Measurements from ENCODE around the gene SLC35F3.

The SLC35F3 gene

DNA sequence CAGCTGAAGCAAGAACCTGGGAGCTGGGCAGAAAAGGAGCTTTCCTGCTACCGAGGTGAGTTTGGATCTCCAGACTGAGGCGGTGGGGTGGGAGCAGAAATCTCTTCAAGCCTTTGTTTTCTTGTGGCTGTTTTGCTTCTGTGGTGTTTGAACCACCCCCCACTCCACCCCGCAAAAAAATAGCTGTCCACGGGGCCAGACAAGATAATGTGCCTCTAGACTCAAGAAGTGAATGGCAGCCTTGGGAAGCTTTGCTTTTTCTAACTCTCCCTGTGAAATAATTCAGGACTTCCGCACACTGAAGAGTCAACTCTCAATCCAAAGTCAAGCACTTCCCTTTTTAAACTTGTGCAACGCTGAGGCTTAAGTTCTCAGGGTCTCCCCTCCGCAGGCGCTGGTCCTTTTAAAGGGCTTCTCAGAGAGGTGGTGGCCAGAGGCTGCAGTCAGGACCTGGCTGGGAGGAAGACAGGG is 309.2 kb downstream of the SLC35F3 start:
- TF ChIP-seq, protein P1, sequence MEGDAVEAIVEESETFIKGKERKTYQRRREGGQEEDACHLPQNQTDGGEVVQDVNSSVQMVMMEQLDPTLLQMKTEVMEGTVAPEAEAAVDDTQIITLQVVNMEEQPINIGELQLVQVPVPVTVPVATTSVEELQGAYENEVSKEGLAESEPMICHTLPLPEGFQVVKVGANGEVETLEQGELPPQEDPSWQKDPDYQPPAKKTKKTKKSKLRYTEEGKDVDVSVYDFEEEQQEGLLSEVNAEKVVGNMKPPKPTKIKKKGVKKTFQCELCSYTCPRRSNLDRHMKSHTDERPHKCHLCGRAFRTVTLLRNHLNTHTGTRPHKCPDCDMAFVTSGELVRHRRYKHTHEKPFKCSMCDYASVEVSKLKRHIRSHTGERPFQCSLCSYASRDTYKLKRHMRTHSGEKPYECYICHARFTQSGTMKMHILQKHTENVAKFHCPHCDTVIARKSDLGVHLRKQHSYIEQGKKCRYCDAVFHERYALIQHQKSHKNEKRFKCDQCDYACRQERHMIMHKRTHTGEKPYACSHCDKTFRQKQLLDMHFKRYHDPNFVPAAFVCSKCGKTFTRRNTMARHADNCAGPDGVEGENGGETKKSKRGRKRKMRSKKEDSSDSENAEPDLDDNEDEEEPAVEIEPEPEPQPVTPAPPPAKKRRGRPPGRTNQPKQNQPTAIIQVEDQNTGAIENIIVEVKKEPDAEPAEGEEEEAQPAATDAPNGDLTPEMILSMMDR (IDR thresholded peaks at IDR 0.05; ENCODE audit: low read depth, low read length) = no peak
- no peak for DNase-seq (ENCODE audit: extremely low read depth, low read depth)

DNA sequence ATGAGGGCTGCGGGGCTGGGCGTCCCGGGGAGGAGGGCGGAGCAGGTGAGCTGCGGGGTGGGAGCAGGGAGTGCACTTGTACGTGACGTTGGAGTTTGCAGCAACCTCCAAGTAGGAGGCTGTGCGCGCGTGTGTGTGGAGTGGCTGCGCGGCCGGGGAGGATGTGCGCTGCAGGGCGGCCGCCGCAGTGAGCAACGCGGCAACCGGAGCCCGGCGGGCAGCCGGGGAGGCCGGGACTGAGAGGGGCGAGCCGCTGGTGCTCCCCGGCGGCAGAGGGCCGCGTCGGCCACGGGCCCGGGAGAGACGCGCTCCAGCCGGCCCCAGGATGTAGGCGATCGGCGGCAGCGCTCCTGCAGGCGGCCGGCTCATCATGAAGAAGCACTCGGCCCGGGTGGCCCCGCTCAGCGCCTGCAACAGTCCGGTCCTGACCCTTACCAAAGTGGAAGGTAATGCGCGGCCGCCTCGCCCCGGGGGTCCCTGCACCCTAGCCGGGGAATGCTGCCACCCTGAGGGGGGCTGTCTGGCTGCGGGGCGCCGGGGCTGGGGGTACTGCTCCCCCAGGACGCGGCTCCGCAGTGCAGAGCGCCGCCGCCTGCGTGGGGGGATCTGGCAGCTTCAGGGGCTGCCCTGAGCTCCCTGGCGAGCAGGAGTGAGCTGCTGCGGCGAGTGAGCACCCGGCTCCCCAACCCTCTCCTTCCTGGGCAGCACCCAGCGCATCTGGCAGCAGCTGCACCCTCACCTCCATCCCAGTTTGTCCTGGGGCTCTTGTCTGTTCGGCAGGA is 309.8 kb downstream of the SLC35F3 start:
- TF ChIP-seq, protein P1 (IDR thresholded peaks at IDR 0.05; ENCODE audit: low read depth, low read length) = no peak
- no peak for DNase-seq (ENCODE audit: extremely low read depth, low read depth)

DNA sequence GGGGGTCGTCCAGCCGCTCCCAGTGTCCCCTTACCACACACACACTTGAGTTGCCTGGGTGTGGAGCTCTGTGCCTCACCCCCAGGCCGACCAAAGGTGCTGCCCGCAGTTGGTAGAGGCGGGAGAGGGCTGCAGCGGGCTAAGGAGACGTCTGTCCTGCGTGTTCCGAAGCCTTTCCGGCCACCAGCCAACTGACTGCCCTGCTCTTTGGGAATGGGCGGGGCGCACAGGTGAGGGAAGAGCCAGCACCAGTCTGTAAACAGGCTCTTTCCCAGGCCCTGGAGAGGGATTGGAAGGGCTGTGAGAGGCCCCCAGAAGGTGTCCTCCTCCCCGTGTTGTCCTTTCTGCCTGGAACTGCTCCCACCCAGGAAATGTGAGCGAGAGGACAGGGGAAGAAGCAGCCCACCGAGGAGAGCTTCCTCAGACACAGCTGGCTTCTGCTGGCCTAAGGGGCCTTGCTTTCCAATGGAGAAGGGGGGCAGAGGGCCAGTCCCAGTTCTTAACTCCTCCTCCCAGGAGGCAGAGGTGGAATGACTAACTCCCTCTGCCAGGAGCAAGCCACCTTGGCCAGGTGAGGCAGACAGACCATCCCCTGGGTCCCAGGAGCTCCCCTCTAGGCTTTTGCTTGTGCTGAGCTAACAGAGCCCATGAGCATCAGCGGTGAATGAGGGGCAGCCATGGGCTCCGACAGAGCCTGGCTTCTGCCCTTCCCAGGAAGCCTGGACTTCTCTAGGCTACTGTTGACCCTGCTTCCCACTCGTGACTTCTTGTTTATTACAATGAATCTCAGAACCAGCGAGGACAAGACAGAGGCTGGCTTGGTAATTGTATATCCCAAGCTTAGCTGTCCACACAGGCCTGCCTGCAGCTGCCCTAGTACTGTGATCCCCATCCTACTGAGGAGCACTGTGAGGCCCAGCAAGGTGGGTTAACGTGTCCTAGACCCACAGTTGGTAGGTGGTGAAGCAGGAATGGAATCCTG is 310.7 kb downstream of the SLC35F3 start:
- TF ChIP-seq, protein P1 (IDR thresholded peaks at IDR 0.05; ENCODE audit: low read depth, low read length) = no peak
- no peak for DNase-seq (ENCODE audit: extremely low read depth, low read depth)

DNA sequence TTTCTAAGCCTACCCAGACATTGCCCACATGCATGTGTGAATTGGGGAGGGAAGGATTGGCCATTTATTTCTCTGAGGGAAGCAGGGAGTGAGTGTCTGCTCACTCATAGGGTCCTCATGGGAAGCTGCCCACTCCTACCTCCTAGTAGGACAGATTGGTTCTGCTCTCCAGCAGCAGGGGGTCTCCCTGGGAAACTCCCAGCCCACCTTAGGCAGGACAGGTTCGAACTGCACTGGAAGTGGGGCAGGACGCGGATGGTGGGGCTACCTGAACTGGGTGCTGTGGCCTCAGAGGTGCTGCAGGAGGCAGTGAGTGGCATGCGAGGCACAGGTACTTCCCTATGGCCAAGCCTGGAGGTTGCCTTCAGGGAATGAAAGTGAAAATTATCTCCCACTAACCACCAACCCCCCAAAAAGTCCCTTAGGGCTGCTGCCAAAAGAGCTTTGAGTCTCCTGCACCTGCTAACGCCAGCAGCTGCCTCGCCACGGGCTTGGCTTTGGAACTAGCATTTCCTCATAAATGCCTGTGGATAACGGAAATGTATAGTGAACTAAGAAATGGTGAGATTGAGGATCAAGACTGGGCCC is 311.7 kb downstream of the SLC35F3 start:
- no peak for DNase-seq (ENCODE audit: extremely low read depth, low read depth)
- TF ChIP-seq, protein P1 (IDR thresholded peaks at IDR 0.05; ENCODE audit: low read depth, low read length) = no peak

DNA sequence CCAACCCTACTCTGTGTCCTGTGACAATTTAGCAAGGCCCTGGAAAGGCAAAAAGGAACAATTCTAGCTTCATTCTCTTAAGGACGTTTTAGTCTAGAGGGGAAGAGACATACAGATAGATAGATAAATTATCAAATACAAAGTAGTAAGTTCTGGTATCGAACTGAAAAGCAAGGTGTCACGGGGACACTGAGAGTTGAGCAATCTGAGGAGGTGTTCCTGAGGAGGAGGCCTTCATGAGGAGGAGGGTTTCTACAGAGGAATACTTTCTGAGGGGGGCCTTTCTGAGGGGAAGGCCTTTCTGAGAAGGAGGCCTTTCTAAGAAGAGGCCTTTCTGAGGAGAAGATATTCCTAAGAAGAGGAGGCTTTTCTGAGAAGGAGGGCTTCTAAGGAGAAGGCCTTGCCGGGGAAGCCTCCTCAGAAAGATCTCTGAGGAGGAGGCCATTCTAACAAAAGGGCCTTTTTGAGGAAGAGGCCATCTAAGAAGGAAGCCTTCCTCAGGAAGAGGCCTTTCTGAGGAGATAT is 312.9 kb downstream of the SLC35F3 start:
- no peak for DNase-seq (ENCODE audit: extremely low read depth, low read depth)
- TF ChIP-seq, protein P1 (IDR thresholded peaks at IDR 0.05; ENCODE audit: low read depth, low read length) = no peak

DNA sequence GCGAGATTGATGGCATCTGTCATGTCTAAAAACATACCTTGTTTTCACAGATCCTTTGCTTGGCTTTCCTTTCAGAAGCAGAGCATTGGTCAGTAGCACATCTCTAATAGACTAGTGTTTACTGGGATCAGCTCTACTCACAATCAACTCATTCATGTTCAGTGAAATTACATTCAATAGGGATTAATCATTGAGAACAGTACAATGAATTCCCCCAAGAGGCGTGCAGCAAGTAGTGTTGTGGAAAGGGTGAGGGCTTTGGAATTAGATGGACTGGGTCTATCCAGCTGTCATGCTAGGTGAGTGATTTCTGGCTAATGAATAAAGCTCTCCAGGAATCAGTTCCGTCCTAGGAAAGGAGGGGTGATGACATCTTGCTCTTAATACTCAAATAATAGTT is 313.6 kb downstream of the SLC35F3 start:
- TF ChIP-seq, protein P1 (IDR thresholded peaks at IDR 0.05; ENCODE audit: low read depth, low read length) = no peak
- DNase-seq (ENCODE audit: extremely low read depth, low read depth) = no peak
